GM06990 (cell line): ENCODE measurements around the gene PRRT1.
"Not testable (repeated sequence)": the region's sequence is repeated elsewhere in the genome, so short reads cannot be mapped to it uniquely, and the experiment has no call there.

Source experiments
- DNase-seq: peaks from one replicate; pipeline ENCODE4 v3.0.0-alpha.2; 2011; ENCODE audit not compliant: insufficient read length; ENCODE audit errors: extremely low read depth
- H3K27me3 ChIP-seq: replicated peaks from 2 replicates; pipeline ENCODE4 v1.6.0; 2011; ENCODE audit warnings: low read length; ENCODE audit not compliant: control insufficient read depth, insufficient read depth
- H3K36me3 ChIP-seq: 2 replicates; pipeline ENCODE4 v1.5.1; 2011; ENCODE audit warnings: low read length; ENCODE audit not compliant: control insufficient read depth, insufficient read depth
- H3K4me3 ChIP-seq: replicated peaks from 2 replicates; pipeline ENCODE4 v1.5.1; 2011; ENCODE audit warnings: low read depth, mild to moderate bottlenecking, control low read depth, low read length
- CTCF ChIP-seq: IDR thresholded peaks from 2 replicates; pipeline ENCODE4 v1.5.1; 2011; ENCODE audit warnings: low read length, control low read depth, mild to moderate bottlenecking, inconsistent platforms; ENCODE audit not compliant: insufficient read depth, poor library complexity, severe bottlenecking

PRRT1 gene

GRCh38 chr6:32146287-32146686, 5.5 kb downstream of the PRRT1 start:
- TF ChIP-seq CTCF, result no peak
- no peak overlapping the region for H3K4me3 ChIP-seq
- peaks cover 1% of the 10 kb centered on the region for H3K27me3 ChIP-seq
- H3K36me3 ChIP-seq, result no peaks in the 10 kb centered on the region
- no peak for DNase-seq

GRCh38 chr6:32144238-32144637, 7.5 kb downstream of the PRRT1 start:
- not testable (repeated sequence) for H3K4me3 ChIP-seq, DNase-seq, H3K27me3 ChIP-seq, H3K36me3 ChIP-seq

- H3K36me3 ChIP-seq, result no peaks in the 10 kb centered on the region
- TF ChIP-seq CTCF, result no peak
- no peaks in the 10 kb centered on the region for H3K27me3 ChIP-seq
- DNase-seq, result no peak
- no peak overlapping the region for H3K4me3 ChIP-seq
Measured at GRCh38 chr6:32140420-32141046, 11.2 kb downstream of the PRRT1 start.

- no peak for TF ChIP-seq CTCF
- Histone ChIP-seq H3K4me3 (no peak overlapping the region), H3K36me3 (no peaks in the 10 kb centered on the region), H3K27me3 (no peaks in the 10 kb centered on the region)
- no peak for DNase-seq
Measured at GRCh38 chr6:32139590-32139989, 12.1 kb downstream of the PRRT1 start.

GRCh38 chr6:32137454-32137853, 14.3 kb downstream of the PRRT1 start:
- TF ChIP-seq CTCF, result no peak
- Histone ChIP-seq H3K4me3 (no peak overlapping the region), H3K36me3 (no peaks in the 10 kb centered on the region), H3K27me3 (no peaks in the 10 kb centered on the region; the same call in 1 of the 2 replicates)
- DNase-seq, result no peak

- no peaks in the 10 kb centered on the region for H3K36me3 ChIP-seq
- no peaks in the 10 kb centered on the region; the same call in 1 of the 2 replicates for H3K27me3 ChIP-seq
- no peak for DNase-seq
- TF ChIP-seq CTCF, result no peak
- H3K4me3 ChIP-seq, result no peak overlapping the region
Measured at GRCh38 chr6:32133786-32134185, 18.0 kb downstream of the PRRT1 start.
